GM18909 (cell line): ENCODE results near the gene VTI1A.
"Not testable (repeated sequence)": the region's sequence is repeated elsewhere in the genome, so short reads cannot be mapped to it uniquely, and the experiment has no call there.

ENCODE experiments used
- ATAC-seq: cut with Tn5 transposase; IDR thresholded peaks from one replicate; pipeline ENCODE4 v1.9.1; 2021; ENCODE audit warnings: mild to moderate bottlenecking; ENCODE audit not compliant: unreplicated experiment, poor library complexity

The VTI1A gene

DNA sequence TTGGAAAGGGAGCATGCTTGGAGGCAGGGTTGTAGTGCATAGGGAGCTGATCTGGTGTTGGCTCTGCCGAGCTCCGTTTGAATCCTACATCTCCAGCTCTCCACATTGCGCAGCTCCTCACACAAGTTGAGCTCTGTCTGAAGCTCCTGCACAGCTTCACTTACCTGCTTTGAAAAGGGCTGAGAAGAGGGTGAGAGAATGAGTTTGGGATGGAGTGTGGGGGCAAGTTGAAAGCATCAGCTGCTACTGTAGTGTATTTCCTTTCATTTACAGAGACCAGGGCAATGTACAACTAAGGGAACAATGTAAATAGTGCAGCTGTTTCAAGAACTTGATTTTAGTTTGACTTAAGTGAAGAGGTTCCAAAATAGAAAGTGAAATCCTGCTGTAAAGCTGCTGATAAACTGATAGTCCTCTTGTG is 88.5 kb downstream of the VTI1A start:
- ATAC-seq: peak; percentile 57

DNA sequence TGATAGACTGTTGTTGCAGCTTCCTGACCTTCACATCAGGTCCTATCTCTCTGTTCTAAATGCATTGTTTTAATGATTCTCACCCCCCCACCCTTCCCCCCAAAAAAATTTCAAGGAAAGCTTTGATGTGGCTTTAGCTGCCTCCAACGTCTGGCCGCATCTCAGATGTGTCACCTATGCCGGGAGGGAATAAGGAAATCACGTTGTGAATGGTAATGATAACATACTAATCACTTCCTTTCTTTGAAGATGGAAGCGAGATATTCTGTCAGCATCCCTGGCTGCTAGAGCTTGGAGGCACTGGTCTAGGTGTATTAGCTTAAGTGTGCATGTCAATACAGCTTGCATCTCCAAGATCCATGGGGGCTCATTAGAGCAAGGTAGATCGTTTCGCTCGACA is 89.6 kb downstream of the VTI1A start:
- no peak for ATAC-seq

DNA sequence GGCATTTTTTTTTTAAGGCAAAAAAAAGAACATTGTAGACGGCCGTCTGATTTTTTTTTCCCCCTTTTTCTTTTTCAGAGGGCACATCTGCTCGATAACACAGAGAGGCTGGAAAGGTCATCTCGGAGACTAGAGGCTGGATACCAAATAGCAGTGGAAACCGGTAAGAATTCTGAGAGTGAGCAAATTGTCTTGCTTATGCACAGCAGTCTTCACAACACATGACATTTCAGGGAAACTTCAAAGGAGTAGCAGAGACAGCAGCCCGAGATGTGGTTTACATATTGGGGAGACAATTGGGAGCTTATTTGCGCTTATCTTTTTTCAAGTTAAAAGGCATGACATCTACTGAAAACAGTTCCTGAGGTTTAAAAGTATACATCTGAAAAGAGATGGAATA is 91.2 kb downstream of the VTI1A start:
- ATAC-seq: no peak

DNA sequence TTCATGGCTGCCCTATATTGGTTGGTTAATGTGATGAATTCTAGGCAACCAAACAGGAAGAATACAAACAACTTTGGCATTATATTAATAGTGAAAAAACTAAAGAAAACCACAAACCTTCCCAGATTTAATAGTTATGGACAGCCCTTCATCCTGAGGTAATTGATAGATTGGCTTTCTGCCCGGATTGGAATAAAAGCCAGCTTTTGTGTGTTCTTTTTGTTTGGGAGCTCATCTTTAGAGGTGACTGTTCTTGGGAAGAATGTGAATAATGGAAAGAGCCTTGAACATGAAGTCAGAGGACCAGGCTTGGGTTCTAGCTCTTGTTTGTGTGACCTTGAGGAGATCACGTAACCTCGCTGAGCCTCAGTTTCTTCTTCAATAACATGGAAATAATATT is 92.3 kb downstream of the VTI1A start:
- no peak for ATAC-seq

DNA sequence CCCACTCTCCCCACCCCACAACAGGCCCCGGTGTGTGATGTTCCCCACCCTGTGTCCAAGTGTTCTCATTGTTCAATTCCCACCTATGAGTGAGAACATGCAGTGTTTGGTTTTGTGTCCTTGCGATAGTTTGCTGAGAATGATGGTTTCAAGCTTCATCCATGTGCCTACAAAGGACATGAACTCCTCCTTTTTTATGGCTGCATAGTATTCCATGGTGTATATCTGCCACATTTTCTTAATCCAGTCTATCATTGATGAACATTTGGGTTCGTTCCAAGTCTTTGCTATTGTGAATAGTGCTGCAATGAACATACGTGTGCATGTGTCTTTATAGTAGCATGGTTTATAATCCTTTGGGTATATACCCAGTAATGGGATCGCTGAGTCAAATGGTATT is 95.8 kb downstream of the VTI1A start:
- ATAC-seq: not testable (repeated sequence)

DNA sequence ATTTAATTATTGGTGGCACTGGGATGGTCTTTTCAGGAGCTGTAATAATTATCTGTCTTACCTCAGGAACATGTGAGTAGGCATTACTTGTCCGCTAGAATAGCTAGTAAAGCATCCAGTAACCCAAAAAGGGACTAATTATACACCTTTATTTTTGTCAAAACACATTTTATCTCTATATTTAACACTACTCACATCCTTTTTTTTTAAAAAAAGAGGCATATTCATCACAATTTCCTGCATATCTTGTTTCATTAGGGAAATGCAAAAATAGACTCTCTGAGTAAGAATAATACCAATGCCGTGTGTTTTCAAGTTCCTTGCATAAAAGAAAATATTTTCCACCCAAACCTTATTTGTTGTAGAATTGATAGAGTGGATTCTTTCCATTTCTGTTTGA is 99.5 kb downstream of the VTI1A start:
- no peak for ATAC-seq

DNA sequence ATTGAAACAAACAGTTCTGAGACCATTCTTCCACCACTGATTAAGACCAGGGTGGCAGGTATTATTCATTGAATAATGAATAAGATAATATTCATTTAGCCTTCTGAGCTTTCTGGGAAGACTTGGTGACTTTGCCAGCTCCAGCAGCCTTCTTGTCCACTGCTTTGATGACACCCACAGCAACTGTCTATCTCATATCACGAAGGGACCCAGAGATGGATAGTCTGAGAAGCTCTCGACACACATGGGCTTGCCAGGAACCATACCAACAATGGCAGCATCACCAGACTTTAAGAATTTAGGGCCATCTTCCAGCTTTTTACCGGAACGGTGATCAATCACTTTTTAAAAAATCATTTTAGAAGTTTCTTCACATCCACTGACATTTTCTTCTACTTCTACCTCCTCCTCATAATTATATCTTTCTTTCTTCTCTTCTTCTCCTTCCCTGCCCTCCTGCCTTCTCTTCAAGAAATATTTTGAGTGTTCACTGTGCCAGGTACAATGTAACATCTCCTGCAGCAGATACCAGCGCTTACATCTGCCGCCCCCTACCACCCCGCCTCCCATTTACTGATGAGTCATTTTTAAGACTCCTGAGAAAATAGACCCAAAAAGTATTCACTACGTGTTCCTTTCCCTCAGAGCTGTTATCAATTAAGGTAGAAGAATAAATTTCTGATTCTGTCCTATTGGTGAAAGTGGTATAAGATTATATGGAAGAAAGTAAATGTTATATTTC is 101.7 kb downstream of the VTI1A start:
- ATAC-seq: no peak

DNA sequence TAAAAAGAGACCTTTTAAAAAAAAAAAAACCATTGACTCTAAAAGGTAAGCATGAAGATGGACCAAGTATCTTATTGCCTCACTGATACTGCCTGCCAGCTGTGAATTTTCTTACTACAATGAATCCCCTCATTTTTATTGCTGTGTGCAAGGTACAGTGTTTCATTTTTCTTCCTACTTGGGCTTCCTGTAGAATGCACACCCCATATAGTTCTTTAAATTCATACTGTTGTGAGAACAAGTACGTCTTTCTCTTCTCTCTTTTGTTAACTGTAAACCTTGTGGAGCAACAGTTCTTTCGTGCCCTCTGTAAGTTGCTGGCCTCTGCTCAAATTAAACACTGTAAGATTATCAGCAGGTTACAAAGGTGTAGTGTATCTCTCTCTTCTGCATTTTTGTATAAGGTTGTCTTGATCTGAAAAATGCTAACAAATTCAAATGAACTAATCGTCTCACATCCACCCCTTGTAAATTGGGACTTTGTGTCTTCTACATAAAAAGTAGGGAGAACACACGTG is 105.6 kb downstream of the VTI1A start:
- no peak for ATAC-seq

DNA sequence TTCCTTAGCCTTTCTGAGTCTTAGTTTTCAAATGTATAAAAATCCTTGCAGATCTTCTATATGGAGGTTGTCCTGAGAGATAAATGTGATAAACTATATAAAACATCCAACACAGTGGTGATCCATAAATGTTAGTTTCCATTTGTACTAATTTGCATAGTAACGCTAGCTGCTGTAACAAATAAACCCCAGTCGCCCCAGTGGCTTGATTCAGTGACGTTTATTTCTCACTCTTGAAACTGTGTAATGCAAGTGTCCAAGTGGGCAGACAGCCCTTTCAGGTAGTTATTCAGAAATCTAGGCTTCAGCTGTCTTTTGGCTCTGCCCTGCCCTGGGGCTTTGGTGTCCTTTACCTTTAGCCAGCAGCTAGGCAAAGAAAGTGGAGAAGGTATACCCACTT is 106.3 kb downstream of the VTI1A start:
- ATAC-seq: no peak

DNA sequence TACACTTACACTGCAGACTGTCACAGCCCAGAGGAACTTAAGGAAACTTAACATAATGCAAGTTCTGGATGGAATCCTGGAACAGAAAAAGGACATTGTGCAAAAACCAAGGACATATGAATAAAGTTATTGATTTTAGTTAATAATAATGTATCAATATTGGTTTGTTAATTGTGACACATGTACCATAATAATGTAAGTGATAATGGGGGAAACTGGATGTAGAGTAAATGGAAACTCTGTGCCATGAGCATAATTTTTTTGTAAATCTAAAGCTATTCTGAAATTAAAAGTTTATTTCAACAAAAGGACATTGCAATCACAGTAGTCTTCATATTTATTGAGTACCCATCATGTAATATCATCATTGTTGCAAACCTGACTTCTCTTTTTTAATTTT is 107.2 kb downstream of the VTI1A start:
- ATAC-seq: no peak

DNA sequence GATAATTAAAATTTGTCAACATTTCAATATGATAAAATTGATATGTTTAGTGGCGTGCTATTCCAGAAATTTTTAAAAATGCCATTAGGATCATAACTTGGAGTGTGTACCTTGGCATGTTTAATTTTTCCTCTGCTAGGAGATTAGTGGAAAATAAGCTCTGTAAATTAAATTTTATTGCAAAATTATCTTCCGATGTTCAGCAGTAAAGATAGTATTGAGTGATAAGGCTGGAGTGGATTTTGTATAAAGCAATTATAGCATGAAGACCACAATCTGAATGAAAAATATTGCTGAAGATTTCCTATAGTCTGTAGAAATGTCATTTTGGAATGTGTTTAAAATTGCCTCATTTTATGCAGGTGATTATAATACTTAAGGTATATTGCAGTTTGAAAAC is 110.2 kb downstream of the VTI1A start:
- ATAC-seq: no peak

DNA sequence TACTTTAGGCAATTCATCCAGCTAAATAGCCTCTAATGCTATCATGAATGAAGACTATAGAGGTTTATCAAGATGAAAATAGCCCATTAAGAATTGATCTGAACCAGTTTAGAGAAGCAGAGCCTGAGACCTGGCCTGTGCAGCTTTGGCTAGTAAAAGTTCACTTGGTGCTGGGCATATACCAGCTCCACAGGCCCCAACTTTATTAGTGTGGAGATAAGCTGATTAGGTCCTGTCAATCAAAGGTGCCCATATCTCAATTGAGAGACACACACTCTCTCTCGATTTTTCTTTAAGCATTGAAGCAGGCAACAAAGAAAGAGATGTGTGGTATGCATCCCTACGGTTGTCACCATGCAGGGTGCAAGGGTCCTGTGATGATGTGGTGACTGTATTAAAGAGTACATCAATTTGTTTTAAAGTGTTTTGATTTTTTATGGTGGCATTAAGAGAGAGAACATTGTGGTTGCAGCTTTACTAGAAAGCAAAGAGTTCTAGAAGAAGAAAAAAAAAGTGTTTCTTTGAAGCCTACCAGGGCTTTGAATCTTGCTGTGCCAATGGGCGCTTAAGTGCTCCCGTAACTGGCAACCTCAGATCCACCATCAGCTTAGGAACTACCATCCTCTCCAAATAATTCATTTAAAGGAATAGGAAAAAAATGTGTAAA is 111.6 kb downstream of the VTI1A start:
- no peak for ATAC-seq

DNA sequence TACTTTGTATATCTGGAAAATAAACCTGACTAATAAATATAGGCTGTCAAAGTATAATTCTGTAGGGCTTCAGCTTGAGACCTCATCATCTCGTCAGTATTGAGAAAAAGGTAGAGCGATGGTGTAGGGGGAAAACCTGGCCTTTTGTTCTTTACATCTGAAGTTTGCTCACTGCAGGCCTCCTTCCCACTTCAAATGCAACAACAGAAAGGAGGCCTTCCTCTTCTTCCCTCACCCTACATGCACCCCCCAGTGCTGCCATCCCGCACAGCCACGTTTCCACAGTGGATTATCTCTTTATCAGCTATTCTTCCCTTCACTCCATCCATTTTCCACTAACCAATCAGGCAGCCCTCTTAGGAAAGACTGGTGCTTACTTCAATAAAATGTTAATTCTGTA is 112.3 kb downstream of the VTI1A start:
- no peak for ATAC-seq

DNA sequence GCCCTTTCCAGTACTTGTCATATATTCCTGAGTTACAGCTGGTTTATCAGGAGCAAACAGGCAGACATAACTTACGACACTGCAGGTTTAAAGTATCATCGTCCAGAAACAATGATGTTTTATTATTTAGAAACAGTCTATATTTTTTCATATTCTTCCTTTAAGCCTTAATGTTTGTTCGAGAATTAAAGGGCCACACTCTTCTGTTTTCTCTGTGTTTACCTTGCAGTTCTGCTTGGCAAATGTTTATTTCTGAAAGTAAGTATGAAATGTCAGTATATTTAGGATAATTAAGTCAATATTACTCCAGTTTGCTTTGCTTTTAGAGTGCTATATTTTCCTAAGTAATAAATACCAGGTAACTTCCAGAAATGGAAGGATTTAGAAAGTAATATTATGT is 115.1 kb downstream of the VTI1A start:
- no peak for ATAC-seq

DNA sequence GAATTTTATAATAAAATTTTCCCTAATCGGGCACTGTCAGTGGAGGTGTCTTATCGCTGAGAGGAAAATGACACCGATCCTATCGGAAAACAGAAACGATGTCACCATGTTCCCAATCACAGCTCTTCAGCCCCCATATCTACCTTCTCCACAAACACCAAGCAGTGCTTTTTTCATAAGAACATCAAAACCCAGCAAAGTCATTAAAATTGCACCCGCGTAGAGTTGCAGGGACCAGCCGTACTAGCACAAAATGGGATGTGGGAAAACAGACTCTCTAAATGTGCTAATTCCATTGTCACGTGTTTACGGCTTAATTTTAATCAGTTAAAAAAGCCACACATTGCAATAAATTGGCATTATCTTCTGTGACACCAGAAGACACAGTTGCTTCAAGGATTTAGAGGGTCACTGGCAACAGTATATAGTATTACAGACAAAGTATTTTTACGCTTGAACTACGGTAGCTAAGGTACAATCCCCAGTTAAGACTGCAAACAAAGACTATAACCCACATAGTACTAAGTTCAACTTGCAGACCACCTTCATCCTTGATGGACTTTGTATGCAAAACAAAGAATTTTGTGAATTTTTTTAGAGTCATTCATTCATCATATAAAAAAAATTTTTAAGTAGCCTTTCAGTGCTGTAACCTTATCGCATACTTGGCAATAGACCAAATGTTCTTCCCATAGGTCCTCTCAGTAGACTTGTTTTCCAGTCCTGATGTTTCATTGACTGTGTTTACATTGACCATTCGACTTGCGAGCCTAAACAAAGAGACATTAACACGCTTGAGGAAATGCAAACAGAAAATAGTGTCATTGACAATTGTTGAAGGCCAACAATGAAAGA is 116.0 kb downstream of the VTI1A start:
- no peak for ATAC-seq

DNA sequence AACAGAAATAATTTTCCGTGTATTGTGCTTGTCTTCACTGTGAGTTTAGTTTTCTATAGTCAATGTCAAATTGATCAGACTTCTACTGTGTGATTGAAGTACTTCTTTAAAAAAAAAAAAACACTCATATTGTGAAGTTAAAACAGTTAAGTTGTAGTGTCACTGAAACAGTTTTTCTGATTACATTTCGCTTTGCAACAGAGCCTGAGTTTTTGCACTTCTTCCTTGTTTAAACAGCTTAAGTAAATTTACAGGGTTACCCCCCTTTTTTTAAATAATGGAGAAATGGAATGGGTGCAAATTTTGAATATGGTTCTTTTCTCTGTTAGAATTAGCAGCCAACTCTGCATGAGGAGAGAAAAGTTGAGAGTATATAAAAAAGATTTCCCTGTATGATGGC is 117.3 kb downstream of the VTI1A start:
- no peak for ATAC-seq

DNA sequence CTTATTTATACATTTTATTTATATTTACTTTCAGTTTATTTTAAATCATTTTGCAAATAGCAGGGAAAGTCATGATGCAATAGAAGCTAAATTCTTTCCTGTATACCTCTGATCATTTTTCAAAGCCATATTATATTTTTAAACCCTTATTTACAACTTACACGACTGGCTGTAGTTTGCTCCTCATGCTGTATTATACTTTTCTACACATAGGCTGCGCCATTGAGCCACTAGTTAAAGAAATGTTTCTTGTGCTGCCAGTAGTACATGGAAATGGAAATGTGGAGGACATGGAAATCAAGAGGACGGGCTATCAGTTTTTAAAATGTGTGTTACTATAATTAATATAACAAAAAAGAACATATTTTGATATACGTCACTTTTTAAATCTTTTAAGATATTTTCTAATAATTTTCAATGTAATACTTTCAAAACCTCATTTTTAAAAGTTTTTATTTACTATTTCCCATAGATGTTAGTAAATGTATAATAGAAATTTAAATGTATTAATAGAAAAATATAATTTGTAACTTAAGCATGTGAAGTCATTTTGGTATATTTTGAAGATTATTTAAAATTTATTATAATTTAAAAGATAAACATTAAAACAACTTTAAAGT is 118.5 kb downstream of the VTI1A start:
- ATAC-seq: peak; percentile 46

DNA sequence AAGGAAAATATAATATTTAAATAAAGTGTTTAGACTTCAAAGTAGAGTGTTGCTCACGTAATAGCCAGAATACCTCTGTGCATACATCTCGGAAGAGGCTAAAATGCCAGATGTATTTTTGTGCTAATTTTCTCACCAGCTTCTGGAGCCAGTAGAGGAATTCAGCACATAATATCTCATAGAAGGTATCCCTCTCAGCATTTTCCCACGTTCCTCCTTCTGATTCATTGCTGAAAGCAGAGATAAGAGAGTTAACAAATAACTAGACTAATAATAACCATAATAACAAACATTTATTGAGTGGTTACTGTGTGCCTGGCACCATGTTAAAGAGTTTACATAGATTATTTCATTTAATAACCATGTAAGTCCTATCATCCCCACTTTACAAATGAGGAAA is 123.6 kb downstream of the VTI1A start:
- ATAC-seq: no peak

DNA sequence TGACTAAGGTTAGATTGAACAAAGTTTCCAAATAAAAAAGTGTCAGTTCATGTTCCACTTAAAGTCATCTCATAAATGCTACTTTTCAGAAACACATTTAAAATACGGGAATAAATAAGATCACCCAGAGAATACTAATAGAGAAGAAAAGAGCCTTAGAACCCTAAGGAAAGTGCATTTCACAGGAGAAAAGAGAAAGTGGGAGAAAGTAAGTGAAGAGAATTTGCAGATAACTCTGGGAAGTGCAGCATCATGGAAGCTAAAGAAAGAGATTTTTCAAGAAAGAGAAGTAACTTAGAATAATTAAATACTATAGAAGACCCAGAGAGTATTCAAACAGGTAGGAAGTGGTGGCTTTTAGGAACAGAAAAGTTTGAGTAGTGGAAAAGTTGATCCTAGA is 132.6 kb downstream of the VTI1A start:
- no peak for ATAC-seq

DNA sequence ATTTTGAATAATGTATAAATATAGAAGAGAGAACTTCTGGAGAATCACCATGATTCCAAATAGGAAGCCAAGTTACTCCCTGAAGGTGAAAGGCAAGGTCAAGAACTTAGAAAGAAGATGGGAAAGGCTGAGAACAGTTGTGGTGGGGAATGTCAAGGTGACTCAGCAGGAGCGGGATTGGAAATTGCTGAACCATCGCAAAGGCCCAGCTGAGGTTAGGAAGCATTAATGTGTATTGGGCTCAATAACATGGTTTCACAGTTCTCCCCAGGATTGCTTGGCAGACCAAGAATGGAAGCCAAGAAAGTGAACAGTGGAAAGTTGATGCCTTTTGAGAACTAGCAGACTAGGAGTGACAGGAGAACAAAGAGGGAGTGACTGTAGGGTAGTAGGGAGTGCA is 133.3 kb downstream of the VTI1A start:
- ATAC-seq: no peak

DNA sequence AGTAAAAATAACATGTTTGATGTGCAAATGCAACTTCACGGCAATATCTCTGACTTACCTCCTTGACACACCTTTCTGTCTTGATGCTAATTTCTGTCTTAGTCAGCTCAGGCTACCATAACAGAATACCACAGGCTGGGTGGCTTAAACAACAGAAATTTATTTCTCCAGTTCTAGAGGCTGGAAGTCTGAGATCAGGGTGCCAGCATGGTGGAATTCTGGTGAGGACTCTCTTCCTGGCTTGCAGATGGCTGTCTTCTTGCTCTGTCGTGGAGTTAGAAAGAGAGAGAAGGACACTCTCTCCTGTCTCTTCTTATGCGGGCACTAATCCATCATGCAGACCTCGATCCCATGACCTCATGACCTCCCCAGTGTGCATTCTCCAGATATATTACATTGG is 134.9 kb downstream of the VTI1A start:
- ATAC-seq: no peak
